GM18909 (cell line): ENCODE data around the gene CLDN5.

Source experiments
- ATAC-seq: cut with Tn5 transposase; IDR thresholded peaks from one replicate; pipeline ENCODE4 v1.9.1; 2021; ENCODE audit warnings: mild to moderate bottlenecking; ENCODE audit not compliant: unreplicated experiment, poor library complexity

Gene CLDN5, protein sequence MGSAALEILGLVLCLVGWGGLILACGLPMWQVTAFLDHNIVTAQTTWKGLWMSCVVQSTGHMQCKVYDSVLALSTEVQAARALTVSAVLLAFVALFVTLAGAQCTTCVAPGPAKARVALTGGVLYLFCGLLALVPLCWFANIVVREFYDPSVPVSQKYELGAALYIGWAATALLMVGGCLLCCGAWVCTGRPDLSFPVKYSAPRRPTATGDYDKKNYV

DNA sequence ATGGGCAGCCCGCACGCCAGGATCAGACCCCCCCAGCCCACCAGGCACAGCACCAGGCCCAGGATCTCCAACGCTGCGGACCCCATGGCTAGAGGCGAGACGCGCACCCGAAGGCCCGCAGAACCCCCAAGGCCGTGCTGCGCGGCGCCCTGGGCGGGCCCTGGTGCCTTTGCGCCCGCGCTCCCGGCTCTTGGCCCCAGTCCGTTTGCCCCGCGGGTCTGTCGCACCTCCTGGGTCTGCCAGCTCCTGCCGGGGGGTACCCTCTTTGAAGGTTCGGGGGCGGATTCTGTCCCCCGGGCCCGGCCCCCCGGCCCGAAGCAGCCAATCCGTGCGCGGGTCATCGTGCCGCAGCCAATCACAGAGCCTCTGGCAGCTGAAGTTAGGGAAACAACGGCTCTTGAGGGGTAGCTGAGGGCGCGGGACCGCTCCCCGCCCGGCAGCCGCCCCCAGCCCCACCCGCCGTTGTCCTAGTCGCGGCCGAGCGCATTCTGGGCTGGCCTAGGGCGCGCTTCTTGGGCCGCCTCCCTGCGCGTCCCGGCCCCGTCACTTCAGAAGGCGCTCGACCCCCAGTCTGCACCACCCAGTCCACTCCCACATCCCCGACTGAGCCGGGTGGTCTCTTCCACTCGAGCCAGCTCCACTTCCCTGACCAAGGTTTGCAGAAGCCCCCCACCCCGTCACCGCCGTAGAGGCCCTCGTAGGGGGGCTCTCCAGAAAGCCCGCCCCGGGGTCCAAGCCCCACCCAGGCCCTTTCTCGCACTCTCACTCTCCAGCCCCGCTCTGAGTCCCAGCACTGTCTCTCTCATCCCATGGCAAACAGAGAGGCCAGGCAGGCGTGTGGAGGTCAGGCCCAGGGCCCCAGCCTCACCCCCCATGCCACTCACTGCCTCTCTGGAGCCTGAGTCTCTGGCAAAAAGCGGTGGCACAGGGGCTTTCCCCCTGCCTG lies at the start of gene CLDN5:
CLDN5 (minus strand) TSS at position 241 of the 946 bp plus-strand sequence; CDS start at position 86, 155 bp downstream.
- ATAC-seq, result no peak

DNA sequence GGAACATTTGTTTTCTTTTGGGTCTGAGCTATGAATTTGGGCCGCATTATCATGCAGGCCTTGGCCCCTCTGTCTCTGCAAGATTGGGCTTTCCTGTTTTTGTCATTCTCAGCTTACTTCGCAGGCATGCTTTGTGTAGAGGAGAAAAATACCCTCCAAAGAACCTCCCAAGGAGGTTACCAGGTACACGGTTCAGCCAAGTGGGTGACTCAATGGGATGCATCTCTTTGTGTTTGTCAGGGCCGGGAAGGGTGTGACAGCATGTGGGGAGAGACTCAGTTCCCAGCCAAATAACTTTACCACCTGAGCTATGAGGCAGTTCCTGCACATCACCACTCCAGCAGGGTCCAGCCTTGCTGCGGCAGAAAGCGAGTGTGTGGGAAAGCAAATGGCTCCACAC lies 47.8 kb upstream of the CLDN5 start:
- no peak for ATAC-seq

DNA sequence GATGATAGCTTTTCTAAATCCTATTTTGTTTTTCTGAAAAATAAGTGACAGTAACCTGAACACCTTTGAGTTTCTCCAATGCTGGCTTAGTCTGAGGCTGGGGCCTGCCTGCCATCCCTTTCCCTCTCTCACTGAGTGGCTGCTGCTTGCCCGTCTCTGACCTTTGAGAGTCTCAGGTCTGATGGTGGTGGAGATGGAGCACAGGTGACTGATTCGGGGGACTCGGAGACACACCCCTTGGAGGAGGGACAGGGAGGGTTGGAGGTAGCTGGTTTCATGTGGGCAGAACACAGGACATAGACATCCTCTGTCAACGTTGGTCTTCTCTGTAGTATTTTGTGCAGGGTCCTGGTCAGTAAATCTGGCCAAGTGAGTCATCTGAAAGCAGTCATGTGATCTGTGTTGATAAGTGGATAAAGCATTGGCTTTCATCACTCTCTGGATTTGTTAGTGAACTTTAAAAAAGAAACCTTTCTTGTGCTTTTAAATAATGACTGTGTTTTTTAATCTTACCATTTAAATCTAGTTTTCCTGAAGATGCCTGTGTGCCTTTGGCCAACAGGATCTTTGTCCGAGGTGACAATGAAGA lies 47.1 kb upstream of the CLDN5 start:
- no peak for ATAC-seq

DNA sequence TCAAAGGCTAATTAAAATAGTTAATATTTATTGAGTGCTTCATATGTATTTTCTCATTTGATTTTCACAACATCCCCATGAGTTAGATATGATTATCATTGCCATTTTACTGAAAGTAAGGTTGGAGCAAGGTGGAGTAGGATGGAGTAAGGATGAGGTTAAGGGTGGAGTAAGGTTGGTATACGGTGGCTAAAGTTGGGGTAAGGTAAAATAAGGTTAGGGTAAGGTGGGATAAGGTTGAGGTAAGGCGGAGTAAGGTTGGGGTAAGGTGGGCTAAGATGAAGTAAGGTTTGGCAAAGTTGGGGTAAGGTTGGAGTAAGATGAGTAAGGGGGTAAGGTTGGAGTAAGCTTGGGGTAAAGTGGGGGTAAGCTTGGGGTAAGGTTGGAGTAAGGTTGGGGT lies 45.8 kb upstream of the CLDN5 start:
- ATAC-seq, result no peak

DNA sequence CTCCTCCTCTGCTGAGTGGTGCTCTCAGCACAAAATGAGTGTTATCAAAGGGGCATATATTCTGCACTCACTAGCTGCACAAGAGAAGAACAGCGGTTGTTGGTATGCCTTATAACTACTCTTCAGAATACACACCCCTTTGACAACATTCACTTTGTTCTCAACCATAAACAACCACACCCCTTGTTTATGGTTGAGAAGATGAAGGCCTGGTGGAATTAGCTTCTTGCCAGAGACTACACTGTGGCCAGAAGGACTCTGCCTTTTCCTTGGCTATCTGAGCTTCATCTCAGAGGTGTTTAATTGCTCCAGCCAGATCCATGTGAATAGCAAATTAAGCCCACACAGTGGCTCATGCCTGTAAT lies 45.0 kb upstream of the CLDN5 start:
- ATAC-seq, result no peak

DNA sequence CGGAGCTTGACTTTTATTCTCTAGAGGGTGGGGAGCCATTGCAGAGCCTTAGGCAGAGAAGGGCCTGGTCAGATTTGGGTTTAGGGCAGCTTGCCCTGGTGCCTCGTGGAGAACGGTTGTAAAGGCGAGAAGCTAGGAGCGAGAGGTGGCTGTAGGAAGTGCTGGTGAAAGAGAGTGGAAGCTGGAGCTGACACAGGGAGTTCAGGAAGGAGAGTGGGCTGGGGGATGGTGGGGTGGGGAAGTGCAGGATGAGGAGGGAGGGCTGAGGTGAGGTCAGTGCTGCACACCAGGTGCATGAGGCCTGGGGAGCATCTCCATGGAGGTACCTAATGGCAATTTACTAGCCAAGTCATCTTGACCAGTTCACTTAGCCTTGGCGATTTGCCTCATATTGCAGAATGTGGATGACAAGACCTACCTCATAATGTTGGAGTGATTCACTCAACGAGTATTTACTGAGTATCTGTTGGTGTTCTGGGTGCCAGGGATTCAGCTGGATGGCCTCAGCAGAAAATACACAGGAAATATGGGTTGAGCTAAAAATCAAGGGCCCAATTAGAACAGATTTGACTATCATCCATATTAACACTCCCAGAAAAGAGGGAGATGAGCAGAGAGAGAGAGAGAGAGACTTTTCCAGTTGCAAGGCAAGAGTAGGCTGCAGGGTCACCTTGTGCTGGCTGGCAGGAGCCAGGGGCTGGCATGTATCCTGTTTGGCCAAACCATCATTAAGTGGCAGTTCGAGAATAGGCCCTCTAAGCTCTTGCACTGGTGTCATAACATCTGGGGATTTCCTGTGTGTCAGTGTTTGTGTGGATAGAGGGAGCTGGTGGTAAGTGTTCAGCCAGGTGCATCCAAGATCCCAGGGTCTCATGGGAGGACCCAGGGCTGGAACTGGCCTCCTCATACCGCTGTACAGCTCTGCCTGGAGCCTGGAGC lies 44.4 kb upstream of the CLDN5 start:
- no peak for ATAC-seq

DNA sequence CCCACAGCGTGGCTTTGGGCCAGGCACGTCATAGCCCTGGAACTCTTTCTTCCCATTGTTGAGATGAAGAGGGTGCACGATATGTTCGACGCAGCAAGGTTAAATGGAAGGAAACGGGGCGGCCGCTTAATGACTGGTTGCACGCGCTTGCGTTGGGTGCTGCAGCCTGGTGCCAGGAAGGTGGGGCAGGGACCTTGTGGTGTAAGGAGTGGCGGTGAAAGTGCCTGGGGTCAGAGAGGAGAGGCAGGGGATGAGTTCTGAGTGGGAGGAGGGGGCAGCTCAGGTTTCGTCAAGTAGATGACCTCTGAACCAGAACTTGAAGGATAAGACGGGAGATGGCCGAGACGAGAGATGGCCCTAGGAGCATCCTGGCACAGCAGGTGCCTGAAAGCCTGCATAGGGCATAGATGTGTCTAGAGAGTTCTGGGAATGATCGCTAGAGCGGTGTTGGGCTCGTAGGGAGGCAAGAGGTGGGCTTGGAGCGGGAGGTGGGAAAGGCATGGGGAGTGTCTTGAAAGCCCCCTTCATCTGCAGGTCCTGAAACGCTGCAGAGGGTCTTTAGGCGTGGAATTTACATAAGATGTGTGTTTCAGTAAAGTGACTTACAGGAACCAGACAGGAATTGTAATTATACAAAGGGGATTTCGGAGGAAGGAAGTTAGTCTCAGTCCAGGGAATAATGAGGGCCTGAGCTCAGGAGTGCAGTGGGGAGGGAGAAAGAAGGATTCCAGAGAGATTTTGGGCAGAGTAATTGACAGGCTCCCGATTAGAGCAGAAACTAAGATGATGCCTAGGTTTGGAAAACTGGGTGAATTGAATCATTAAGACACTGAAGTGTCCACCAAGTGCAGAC lies 43.2 kb upstream of the CLDN5 start:
- ATAC-seq, result no peak

DNA sequence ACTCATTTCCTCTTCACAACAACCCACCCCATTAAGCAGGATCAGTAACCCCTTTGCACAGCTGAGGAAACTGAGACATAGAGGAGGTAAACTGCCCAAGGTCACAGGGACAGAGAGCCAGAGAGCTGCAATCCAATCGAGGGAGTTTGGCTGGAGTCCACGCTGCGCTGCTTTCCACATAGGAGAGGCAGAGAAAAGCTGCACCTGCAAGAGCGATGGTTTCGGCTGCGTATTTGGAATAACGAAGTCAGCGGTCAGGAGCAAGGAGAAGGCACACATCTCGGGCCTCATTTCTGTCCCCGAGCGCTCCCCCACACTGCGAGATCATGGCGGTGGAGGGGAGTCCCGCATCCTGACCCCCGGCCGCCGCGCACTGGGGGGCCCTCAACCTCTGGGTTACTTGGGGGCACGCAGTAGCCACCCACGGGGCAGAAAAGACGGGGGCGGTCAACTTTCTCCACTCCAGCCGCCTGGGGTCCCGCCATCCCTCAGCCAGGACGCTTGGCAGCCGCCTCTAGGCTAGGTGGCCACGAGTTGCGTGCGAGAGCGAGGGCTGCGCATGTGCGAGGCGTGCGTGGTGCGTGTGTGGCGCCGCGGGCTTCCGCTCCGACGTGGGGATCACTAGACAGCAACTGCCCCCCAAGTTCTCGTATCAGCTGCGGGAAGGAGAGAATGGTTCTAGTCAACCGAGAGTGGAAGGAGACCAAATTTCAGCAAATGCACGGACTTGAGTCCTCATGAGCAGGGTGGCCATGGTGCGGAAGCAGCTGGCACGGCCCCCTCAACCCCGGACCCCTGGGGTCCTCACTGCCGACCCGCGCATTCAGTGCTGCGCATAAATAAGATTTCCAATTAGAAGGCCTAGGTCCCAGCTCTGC lies 42.3 kb upstream of the CLDN5 start:
- ATAC-seq, result no peak

DNA sequence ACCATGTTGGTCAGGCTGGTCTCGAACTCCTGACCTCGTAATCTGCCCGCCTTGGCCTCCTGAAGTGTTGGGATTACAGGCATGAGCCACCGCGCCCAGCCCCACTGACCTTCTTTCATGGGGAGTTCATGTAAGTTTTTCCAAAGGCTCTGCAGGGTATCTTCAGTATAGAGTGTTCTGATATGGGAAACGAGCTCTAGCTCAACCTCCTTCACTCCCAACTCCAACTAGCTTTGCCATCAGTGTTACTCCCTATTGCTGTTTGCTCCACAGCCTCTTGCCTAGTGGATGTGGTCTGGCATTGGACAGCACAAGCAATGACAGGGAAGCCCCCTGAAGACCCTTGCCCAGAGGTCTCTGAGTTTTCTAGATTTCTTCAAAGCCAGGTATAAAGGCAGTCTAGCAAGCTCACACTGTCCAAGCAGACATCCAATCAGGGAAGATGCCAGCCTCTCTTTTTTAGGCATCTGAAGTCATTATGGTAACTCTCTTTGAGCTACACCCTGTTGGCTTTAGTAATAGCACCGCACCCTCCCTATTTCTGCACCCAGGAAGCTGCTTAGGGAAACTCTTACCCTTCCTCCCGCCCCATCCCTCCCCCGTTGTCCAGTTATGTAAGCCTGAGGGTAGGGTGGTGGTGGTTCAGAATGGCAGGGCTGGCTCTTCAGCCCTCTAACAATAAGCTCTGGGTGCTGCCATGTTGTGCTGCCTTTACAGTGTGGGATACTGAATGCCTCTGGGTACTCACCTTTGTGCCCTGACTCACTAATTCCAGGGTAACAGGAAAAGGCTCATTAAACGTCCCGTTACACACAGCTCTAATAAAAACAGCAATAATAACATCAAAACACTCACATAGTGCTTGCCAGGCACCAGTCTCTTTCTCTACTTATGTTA lies 41.4 kb upstream of the CLDN5 start:
- no peak for ATAC-seq

DNA sequence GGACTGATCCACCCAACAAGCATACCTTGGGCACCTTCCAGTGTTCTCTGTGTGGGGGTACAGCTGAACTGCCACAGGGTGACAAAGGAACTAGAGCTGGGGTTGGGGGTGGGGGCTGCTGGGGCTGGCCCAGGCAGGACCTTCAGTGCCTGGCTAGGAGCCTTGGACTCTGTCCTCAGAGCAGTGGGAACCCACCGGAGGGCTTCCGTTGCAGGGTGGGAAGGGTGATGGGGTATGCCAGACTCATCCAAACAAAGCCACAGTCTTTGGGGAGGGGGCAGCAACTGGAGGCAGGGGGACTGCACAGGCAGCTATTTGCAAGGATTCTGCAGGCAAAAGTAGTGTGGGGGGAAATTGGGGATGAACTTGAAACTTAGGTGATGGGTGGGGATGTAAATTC lies 35.7 kb upstream of the CLDN5 start:
- ATAC-seq, result no peak

DNA sequence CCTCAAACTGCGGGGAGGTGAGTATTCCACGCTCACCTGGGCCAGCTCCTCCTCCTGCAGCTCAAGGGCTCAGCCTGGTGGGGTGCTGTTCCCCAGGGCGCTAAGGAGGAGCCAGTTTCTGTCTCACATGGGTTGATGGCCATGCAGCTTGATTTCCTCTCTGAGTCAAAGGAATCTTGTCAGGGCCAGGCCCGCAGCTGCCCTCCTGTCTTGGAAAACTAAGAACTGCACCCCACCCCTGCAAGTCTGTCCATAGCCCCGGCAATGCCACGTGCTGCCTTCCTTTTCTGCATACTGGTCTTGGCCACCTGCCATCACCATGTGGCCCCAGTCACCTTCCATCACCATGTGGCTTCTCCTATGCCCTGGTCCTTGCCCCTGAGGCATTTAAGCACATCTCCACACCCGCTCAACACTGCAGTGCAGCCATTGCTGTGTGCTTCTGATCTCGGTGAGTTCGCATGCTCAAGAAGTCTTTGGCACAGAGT lies 35.2 kb upstream of the CLDN5 start:
- no peak for ATAC-seq

DNA sequence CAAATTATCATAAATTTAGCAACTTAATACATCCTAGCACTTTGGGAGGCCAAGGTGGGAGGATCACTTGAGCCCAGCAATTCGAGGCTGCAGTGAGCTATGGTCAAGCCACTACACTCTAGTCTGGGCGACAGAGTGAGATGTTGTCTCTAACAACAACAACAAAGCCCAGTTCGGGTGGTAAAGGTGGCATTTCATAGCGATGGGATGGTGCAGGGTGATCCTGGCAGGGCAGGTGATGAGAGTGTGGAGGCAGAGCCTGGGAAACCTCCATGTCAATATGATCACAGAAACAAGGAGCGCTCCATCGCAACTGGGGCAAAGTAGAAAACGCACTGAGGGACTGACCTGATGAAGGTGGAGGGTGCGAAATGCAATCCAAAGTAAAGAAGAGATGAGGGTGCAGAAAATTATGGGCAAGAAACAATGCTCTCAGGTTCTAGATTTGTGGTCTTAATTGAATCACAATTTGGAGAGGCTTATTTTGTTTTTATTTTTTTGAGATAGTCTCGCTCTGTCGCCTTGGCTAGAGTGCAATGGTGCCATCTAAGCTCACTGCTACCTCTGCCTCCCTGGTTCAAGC lies 32.8 kb upstream of the CLDN5 start:
- no peak for ATAC-seq

DNA sequence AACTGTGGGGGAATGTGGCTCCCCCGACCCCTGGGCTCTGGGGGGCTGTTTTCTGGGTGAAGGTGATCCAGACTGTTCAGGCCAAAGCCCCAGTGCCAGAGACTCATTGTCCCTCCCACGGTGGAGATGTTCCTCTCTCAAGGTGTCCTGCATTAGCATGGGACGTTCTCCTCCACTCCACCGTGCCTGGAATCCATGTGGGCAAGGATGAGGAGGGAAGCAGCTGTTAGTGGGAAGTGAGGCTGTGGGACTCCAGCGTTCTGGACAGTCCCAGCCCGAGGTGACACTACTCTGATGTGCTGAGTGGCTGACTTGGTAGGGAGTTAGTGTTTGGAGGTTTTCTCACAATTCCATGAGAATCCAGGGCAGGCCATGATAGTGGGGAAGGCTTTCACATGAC lies 31.4 kb upstream of the CLDN5 start:
- ATAC-seq, result no peak

DNA sequence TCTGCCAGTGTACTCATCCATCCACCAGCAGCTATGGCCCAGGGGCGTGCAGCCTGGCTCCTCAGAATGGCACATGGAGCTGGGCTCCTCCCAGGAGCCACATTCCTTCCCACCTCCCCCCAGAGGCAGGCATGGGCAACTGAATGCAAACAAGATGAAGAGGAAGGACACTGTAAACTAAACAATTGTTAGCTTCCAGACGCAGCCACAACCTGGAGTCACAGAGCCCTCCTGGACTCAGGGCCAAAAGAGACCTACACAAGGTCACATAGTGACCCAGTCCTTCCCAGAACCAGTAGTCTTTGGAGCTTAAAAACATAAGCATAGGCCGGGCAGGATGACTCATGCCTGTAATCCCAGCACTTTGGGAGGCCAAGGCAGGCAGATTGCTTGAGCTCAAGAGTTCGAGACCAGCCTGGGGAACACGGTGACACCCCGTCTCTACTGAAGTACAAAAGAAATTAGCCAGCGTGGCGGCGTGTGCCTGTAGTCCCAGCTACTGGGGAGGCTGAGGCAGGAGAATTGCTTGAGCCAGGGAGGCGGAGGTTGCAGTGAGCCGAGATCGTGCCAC lies 30.7 kb upstream of the CLDN5 start:
- ATAC-seq, result no peak

DNA sequence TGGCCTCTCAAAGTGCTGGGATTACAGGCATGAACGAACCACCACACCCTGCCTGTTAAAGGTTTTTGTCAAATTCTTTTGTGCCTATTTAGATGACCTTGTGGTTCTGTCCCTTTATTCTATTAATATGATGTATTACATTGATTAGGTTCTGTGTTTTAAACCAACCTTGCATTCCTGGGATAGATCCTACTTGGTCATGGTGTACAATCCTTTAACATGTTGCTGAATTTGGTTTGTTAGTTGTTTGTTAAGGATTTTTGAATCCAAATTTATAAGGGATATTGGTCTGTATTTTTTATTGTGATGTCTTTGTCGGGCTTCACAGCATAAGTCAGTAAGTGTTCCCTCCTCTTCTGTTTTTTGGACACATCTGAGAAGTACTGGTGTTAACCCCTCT lies 29.0 kb upstream of the CLDN5 start:
- no peak for ATAC-seq

DNA sequence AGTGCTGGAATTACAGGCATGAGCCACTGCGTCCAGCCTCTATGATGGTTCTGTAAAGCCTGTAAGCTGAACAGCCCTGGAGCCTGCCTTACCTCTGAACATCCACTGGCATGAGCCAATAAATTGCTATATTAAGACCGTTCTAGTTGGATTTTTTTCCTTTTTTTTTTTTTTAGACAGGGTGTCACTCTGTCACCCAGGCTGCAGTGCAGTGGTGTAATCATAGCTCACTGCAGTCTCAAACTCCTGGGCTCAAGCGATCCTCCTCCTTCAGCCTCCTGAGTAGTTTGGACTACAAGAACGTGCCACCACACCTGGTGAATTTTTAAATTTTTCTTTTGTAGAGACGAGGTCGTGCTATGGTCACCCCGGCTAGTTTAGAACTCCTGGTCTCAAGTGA lies 26.2 kb upstream of the CLDN5 start:
- no peak for ATAC-seq

DNA sequence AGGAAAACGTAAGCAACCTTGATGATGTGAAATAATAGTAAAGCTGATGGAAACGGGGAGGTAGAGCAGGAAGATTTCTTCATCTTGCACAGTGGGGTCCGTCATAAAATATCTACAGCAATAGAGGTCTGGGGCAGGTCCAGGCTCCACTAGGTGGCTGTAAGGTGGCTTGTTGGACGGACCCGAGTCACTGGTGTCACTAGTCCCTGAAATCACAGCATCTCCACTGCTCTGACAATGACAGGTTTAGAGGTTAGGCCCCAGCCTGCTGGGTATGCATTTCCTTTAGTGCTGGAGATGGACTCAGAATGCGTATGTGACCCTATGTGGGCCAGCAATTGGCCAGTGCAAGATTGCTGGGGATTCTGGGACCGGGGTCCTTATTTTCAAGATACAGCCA lies 25.2 kb upstream of the CLDN5 start:
- no peak for ATAC-seq
